GM19328 (cell line): ENCODE data around the gene TNIP3.
"Not testable (repeated sequence)": the region's sequence is repeated elsewhere in the genome, so short reads cannot be mapped to it uniquely, and the experiment has no call there.

Experiments
- ATAC-seq: cut with Tn5 transposase; IDR thresholded peaks from one replicate; pipeline ENCODE4 v1.9.1; 2021; ENCODE audit warnings: mild to moderate bottlenecking, moderate library complexity; ENCODE audit not compliant: unreplicated experiment

TNIP3 gene

DNA sequence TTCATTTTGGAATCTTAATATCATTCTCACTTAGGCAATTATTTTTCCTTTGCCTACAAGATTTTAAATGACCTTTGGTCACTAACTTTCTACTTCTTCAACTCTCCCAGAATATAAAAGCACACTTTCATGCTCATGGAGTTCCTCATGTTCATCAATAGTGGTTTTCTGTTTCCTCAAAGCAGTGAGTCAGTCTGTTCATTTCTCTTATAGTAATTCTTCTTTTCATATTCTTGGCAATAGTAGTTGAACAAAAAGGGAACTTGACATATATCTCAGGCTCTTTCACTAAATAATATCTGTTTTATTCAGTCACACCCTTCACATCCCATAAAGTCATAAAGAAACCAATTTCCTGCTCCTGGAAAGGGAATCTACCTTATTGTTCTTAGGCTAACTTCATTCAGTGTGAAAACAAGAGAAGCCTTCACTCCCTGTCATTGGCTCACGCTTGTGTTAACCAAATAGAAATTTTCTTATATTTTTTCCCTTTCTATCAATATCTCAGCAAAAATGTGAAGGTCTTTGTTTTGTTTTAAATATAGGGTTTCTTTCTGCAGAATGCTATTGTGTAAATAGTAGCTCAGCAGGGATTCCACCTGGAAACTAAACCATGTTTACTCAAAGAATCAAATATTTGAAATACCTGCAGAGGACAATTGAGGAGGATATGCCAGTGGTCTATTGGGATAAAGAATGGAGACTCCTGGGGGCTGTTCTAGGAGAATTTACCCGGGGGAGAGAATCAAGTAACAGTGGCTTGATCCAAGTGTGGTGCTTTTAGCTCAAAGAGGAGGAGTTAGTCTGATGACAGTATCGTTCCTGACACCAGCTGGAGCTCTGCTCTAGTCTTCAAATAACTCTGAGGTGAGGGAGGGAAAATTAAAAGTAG lies 13.4 kb upstream of the TNIP3 start:
- no peak for ATAC-seq

DNA sequence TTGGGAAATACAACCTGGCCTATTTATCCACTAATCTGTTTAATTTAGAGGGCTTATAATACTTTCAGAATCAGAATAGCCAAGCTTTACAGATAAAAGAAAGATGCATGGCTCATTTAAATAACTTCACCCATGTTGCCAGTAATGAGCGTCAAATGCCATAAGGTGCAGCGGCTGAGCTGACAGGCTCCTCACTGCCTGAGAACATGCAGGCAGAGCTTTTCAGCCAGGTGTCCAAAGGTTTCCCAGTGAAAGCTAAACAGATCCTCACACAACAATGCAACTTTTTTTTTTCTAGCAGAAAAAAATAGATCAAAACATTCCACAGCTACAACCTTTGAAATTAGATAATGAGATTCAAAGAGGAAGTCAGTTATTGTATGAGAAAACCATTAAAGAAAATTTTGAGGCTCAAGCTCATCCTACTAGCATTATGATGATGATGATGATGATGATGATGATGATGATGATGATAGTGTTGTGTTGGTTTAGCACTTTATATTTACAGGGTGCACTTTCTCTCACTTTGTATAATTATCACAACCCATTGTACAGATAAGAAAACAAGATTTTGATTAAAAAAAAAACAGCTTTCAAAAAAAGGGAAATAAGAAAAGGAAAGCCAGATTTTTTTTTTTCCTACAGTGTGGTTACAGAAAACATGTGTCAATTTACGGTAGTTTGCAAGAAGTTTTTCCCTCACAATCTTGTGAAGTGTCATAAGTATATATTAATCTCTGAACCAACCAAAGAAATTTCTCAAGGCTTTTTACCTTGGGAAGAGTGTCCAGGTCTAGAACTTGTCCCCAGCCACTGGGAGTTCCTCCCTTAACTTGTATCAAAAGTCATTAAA lies 12.2 kb upstream of the TNIP3 start:
- no peak for ATAC-seq

DNA sequence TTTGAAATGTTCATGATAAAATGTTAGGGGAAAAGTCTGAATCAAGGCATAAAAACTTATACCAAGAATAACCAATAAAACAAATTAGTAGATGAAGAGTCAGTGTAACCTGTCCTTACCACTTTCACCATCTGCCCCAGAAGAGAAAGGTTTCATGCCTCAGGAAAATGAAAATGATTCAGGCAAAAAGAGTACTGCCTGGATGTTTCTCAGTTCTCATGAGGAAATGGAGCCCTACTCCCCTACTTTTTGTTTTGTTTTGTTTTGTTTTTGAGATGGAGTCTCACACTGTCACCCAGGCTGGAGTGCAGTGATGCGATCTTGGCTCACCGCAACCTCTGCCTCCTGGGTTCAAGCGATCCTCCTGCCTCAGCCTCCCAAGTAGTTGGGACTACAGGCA lies 7.4 kb upstream of the TNIP3 start:
- ATAC-seq: not testable (repeated sequence)

DNA sequence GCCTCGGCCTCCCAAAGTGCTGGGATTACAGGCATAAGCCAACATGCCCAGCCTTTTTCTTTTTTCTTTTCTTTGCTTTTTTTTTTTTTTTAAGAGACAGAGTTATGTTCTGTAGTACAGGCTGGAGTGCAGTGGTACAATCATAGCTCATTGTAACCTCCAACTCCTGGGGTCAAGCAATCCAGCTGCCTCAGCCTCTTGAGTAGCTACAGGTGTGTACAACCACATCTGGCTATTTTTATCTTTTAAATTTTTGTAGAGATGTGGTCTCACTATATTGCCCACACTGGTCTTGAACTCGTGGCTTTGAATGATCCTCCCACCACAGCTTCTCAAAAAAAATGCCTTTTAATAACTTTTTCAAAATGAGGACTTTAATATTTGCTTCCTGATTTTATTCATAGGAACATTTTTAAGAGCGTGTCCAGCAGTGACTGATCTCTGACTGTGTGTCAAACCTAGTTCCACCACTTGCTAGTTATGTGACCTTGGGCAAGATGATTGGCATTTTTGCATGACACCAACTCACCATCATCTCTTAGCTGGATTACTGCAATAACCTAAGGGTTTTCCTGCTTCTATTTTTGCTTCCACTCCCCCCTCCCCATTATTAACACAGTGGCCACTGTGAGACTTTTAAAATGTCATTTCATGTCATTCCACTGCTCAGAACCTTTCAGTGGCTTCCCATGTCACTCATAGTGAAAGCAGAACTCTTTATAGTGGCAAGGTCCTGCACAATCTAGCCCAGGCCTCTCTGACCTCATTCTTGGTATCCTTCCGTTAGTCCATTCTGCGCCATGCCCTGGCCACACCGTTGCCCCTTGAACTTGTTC lies 4.5 kb upstream of the TNIP3 start:
- ATAC-seq: peak; percentile 78

DNA sequence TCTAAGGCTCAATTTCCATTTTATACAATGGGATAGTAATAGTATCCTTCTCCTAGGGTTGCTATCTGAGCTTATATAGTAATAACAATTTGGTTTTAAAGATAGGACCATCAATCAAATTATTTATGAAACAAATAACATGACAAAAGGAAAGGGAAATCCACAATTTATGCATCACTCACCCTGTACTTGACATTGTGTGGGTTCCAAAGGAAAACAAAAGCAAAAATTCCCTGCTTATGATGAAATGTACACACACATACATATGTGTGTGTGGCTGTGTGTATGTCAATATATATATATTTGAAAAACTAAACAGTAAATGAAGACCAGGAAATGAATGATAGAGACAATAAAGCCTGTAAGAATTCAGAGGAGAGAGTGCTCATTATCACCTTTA lies 2.9 kb upstream of the TNIP3 start:
- ATAC-seq: no peak

DNA sequence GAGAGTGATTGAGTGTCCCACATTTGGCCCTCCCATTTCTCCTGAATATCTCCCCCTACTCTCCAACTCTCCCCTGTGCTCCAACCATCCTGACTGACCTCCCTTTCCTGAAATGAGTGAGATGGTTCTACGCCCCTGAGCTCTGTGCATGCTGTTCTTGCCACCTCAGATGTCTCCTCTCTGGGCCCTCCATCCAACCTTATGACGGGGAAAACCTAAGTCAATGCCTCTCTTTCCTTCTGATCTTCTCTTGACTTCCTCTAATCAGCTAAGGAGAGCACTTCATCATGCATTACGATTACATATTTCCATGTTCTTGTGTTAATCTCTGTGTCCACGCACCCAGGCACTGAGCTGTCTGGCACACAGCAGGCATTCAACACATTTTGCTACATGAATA lies 1.1 kb upstream of the TNIP3 start:
- no peak for ATAC-seq

DNA sequence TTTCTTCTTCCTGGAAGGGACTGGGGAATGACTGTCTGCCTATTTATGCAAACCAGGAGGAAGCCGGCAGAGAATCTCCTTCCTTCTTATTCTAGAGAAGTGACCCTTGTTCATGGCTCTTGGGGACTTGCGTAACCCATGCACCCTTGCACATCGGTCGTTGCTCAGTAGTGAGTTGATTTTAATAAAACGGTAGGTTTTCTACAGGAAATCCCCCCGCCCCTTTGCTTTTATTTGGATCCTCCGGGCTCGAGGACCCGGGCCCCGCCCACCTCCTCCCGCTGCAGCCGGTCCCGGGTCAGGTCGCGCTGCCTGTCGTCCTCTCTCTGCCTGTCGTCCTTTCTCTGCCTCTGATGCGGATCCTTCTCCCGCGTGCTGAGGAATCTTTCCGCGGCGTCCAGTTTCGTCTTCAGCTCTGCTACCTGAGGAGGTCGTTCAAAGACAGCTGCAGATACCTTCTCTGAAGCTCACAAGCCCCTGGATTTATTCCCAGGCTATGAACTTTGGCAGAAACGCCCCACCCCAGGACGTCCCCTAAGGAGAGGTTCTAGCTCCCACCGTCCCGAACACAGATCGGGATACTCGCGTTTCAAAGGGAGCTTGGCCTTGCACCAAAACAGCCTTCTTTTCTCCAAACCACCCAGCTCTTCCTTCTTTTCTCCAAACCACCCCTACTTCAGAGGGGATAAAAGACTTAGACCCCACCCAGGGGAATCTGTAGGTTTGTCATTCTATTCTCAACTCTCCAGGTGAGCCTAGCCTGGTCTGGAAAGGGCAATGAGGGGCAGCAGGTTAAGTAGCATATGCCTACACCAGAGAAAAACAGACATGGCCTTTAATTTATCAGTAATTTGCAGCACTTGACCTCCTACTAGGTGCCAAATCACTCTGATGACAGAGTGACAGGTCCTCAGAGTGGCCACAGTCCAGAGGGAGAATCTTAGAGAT lies 7.0 kb downstream of the TNIP3 start:
- ATAC-seq: no peak

DNA sequence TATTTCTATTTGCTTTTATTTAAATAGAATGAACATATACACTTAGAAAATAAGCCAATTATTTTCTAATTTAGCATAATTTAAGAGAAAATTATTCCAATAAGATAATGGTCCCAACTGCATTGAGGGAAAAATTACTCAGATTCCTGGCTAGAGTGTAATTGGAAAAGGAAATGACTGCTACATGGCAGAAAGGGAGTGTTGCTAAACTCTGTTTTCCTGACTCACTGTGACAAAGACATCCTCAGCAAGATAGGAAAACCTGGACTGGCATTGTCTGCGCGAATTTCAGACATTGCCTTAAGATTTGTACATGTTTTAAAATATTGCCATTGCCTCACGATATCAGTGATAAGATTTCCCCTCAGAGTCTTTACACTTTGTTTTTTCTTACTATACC lies 8.2 kb downstream of the TNIP3 start:
- ATAC-seq: no peak

DNA sequence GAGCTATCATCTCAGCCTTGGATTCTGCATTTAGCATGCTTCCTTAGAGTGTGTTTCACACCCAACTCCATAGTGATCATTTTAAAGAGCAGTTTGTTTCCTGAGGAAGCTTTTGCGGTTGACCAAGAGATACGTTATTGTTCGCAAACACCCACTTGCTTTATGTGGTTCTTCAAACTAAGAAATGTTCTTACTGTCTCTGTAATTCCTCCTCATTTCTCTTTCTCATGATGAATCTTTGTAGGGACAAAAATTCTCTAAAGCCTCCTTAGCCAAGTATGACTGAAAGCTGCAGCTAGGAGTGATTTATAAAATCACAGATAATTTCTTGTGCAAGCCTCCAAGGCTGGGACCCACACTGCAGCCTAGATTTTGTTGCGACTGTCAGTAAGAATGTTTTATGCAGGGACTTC lies 10.0 kb downstream of the TNIP3 start:
- ATAC-seq: no peak

DNA sequence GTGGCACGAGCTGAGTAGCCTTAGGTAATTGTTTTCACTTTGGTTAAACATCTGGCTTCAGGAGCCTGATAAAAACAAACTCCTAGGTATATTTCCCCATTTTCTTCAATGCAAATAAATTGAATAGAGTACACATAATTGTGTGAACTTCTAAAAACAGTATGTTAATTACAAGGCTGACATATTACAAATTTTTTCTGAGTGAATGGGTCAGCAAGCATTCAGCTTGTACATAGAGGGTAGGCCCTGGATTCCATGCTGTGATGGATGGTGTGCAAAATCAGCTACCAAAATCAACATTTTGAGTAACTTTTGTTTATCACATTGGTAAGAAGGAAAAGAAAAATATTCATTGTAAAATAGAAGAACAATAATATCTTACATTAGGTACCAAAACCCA lies 12.2 kb downstream of the TNIP3 start:
- ATAC-seq: no peak

DNA sequence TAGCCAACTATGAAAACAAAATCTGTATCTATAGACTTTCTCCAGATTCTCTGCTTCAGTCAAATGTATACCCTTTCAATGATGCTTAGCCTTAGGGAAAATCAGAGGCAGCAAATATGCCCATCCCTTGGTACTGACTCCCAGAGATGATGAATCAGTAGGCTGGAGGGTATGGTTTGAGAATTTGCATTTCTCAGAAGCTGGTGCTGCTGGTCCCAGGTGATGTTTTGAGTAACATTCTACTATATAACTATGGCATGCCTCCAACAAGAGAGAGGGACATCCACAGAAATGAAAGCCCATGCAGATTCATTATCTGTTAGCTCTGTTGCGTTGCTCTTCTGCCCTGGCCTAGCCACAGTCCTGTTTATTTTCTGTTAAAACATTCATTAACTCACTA lies 13.6 kb downstream of the TNIP3 start:
- no peak for ATAC-seq

DNA sequence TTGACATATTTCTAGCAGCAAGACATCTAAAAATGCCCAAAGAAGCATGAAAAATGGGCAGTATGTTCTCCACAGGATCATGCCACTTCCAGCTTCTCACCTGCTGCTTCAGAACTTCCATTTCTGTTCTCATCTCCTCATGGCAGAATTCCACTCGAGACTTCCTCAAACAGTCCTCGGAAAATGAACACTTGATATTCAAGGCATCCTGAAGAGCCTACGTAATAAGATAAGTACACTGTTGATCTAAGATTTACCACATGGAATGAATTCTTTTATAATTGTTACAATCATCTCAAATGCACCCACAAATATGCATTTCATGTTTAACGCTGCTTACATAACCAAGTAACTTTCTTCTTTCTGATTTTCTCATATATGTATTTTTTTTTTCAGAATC lies 14.1 kb downstream of the TNIP3 start:
- ATAC-seq: no peak

DNA sequence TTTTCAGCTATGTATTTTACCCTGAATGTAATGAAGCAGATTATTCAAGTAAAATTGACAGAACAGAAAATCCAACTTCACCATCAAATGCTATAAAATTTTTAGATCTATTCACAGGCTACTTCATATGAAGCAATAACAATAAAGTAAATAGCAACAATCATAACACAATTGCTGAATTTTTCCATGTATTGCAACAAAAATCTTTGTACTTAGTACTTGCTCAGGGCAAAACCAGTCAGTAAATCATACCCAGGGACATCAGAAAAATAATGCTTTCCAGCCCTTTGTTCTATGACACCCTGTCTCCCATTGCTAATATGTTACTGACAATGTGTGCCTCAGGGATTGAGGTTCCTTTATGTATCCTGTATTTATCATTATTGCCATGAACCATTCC lies 15.5 kb downstream of the TNIP3 start:
- no peak for ATAC-seq

DNA sequence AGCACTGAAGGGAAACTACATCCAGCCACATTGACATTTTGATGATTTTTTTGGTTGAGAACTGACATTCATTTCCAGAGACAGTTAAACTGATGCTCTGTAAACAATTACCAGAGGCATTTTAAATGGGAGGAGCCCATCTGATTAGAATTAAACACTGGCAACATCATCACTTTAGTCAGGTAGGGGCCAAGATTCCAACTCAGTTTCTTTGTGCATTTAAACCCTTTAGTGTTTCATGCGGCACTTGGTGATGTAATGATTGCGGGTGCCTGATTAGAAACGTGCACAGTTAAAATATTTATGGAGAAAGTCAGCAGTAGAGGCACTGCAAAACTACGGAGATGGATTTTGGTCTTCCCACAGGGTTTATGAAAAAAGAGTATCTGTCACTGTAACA lies 16.1 kb downstream of the TNIP3 start:
- ATAC-seq: no peak

DNA sequence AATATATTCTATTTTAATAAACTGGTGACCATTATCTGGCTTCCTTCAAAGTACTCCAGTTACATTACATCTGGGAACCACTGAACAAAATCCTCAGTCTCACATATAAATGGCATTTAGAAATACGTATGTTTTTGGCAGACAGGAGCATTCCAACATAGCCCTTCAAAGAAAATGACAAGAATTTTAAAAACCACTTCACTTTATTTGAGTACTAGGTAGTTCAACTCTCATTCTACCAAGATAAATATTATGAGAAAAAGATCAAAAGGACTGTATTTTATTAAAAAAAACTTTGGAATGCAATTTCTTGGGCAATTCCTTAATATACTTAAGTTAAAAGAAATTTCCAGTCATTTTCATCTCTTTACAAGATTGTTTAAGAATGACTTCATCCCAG lies 17.6 kb downstream of the TNIP3 start:
- ATAC-seq: no peak

DNA sequence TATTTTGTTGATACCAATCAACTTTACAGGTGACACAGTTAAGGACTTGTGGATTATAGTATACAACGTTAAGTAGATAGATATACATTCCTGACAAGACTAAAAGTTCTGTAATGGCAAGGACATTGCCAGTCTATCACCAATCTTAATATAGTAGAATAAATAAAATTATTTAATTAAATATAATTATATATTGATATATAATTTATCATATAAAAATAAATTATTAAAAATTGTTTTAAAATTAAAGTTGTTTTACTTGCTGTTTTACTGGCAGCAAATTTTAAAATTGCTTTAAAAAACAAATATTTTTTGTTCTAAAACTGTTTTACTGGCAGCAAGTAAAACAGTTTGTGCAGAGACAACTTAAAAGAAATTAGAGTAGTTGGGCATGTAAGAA lies 18.7 kb downstream of the TNIP3 start:
- no peak for ATAC-seq

DNA sequence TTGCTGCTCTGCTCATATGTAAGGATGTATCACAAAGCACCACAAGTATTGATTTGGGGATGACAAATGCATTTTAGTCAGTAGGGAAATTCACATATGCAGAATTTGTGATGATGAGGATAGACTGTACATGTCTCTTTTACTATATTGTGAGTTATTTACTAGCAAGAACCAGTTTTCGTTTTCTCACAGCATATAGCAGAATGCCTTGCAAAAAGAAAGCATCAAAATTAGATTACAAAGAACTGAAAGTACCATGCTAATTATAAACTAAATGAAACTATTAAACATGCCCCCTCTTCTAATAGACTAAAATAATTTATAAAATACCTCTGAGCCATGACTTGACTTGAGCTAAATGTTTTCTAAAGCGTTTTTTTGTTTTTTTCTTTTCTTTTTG lies 20.1 kb downstream of the TNIP3 start:
- no peak for ATAC-seq

DNA sequence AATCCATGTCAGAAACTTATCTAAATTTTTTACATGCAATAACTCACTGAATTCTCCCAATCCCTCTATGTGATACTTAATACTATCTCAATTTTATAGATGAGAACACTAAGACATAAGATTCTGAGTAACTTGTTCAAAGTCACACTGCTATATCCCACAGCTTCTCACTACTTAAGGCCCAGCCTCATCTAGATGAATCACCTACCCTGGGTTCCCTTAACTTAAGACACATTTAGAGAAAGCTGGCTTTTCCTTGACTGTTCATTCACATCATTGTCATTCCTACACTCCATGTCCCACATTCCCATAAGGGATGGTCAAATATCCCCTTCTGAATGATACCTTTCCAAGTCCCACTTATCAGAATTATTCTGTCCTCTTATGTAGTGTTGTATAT lies 21.0 kb downstream of the TNIP3 start:
- no peak for ATAC-seq

DNA sequence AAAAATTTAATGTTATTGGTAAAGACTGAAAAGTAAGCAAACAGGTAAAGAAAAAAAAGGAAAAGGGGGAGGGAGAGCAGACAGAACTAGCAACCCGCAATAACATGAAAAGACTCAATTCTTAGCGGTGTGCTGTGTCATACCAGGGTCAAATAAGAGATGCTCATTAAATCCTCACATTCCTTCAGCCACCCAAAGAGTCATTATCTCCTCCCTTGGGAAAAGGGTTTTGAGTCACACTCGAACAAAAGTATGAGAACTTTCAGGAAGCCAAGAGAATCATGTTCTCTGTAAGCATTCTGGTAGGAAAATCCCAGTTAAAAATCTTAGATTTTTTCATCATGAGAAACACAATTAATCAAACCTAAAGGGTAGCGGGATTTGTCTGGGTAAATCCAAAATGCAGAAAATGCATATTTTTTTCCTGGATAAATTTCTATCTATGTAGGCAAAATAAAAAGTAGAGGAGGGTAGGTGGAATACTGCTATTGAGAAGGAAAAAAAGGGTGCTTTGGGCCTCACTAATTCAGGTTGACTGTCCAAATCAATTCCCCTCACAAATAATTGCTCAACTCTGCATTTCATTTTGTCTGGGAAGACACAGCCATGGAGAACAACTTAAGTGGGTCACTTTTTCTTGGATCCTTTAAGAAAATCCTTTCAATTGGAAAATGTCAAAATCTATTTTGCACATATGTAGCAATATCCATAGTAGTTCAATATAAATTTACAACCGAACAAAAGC lies 23.2 kb downstream of the TNIP3 start:
- no peak for ATAC-seq
